ENCODE data around the gene NKD1. TPM values are rescaled to one million over a fixed set of nuclear protein-coding genes. Genes with fewer than 3 reads are reported as not detected.

NKD1 gene
- total and polyA plus RNA-seq, 7 donors, result under 0.01 to 18.0 (median 6.7) TPM

GRCh38 chr16:50622643-50623369 lies 74.6 kb downstream of the NKD1 start:
- no peaks in the 10 kb centered on the region for H3K9me3 ChIP-seq
- peaks cover 0 to 9% (median 0%) of the 10 kb centered on the region in 4 donors for H3K36me3 ChIP-seq
- no peaks in the 10 kb centered on the region for H3K27me3 ChIP-seq
- H3K4me3 ChIP-seq, result no peak overlapping the region
- TF ChIP-seq EP300 (IDR thresholded peaks at IDR 0.05), result no peak
- H3K4me1 ChIP-seq, result peaks cover 0 to 43% (median 41%) of the 10 kb centered on the region in 4 donors
- no peak overlapping the region for H3K27ac ChIP-seq
- no peak for DNase-seq
- intact Hi-C loops (cut with DNase I), result no loop called here
- WGBS, 2 donors, result 91 to 95% methylated on average over 16 of the region's 16 CpGs

- Histone ChIP-seq H3K36me3 (peaks cover 0 to 9% (median 2%) of the 10 kb centered on the region in 4 donors), H3K27ac (no peak overlapping the region), H3K27me3 (no peaks in the 10 kb centered on the region), H3K4me1 (peaks cover 0 to 33% (median 26%) of the 10 kb centered on the region in 4 donors), H3K4me3 (no peak overlapping the region), H3K9me3 (no peaks in the 10 kb centered on the region)
- 73 to 81% methylated on average over 8 of the region's 8 CpGs for WGBS, 2 donors
- TF ChIP-seq EP300 (IDR thresholded peaks at IDR 0.05) (no peak), POLR2AphosphoS5 (IDR thresholded peaks at IDR 0.05) (no peak), POLR2A (IDR thresholded peaks at IDR 0.05) (no peak)
- TF ChIP-seq, protein P1, sequence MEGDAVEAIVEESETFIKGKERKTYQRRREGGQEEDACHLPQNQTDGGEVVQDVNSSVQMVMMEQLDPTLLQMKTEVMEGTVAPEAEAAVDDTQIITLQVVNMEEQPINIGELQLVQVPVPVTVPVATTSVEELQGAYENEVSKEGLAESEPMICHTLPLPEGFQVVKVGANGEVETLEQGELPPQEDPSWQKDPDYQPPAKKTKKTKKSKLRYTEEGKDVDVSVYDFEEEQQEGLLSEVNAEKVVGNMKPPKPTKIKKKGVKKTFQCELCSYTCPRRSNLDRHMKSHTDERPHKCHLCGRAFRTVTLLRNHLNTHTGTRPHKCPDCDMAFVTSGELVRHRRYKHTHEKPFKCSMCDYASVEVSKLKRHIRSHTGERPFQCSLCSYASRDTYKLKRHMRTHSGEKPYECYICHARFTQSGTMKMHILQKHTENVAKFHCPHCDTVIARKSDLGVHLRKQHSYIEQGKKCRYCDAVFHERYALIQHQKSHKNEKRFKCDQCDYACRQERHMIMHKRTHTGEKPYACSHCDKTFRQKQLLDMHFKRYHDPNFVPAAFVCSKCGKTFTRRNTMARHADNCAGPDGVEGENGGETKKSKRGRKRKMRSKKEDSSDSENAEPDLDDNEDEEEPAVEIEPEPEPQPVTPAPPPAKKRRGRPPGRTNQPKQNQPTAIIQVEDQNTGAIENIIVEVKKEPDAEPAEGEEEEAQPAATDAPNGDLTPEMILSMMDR (IDR thresholded peaks at IDR 0.05), result no peak
- intact Hi-C loops (cut with DNase I), result no loop called here
- no peak for DNase-seq
Measured at GRCh38 chr16:50624449-50624970, 76.3 kb downstream of the NKD1 start.

DNA sequence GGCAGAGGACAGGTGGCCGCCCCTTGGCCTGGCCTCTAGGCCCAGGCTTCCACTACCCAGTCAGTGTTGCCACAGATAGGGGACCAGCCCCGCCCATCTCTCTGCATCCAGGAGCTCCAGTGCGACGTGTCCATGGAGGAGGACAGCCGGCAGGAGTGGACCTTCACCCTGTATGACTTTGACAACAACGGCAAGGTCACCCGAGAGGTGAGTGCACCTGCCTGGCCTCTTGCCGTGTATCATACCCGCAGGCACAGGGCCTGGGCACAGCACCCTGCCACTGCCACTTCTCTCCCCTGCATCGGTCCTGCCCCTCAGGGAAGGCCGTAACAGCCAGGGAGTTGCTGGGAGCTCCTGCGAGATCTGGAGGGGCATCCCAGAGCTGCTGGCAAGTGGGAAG lies 77.2 kb downstream of the NKD1 start:
- peaks cover 0 to 15% (median 5%) of the 10 kb centered on the region in 4 donors for H3K36me3 ChIP-seq
- peaks cover 0 to 28% (median 25%) of the 10 kb centered on the region in 4 donors for H3K4me1 ChIP-seq
- intact Hi-C loops (cut with DNase I), result loop anchor here (5.0 kb wide), 1 partner anchor 33 kb away; no protein-coding TSS in a partner anchor
- no peak for DNase-seq
- H3K4me3 ChIP-seq, result no peak overlapping the region
- H3K27ac ChIP-seq, result peak overlapping the region in 2 of 4 donors; percentile 9 to 63
- H3K9me3 ChIP-seq, result no peaks in the 10 kb centered on the region
- no peaks in the 10 kb centered on the region for H3K27me3 ChIP-seq
- TF ChIP-seq POLR2AphosphoS5 (IDR thresholded peaks at IDR 0.05) (no peak), EP300 (IDR thresholded peaks at IDR 0.05) (no peak)
- 95% methylated on average over 12 of the region's 12 CpGs for WGBS, 2 donors

DNA sequence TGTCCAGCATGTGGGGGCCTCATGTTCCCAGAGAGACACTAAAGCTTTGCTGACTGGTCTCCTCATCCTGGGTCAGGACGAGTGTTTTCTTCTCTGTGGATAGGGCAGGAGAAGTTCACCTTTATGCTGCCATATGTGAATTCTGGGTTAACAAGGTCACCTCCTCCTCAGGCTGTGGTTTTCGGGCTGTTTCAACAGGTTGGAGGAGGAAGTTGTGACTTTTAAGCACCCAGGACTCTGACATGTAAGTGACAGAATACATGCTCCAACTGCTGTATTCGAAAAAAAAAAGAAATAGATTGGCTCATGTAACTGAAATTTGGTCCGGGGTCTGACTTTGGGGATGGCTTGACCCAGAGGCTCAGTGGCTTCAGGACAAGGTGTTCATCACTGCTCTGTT lies 78.7 kb downstream of the NKD1 start:
- H3K27me3 ChIP-seq, result no peaks in the 10 kb centered on the region
- DNase-seq, result no peak
- 46 to 60% methylated on average over 4 of the region's 4 CpGs for WGBS, 2 donors
- H3K27ac ChIP-seq, result peak overlapping the region; percentile 46 to 64 (median 60)
- peaks cover 0 to 32% (median 26%) of the 10 kb centered on the region in 4 donors for H3K4me1 ChIP-seq
- H3K36me3 ChIP-seq, result peaks cover 0 to 29% (median 9%) of the 10 kb centered on the region in 4 donors
- no peak overlapping the region for H3K4me3 ChIP-seq
- intact Hi-C loops (cut with DNase I), result loop anchor here (1.0 to 5.0 kb wide), 3 partner anchors 35 to 254 kb away; partner anchors contain the start of gene NKD1
- H3K9me3 ChIP-seq, result no peaks in the 10 kb centered on the region
- no peak for TF ChIP-seq POLR2AphosphoS5 (IDR thresholded peaks at IDR 0.05)
- no peak for TF ChIP-seq EP300 (IDR thresholded peaks at IDR 0.05)
- no peak for TF ChIP-seq POLR2A (IDR thresholded peaks at IDR 0.05)
- TF ChIP-seq, protein P1 (IDR thresholded peaks at IDR 0.05), result no peak

GRCh38 chr16:50627419-50627818 lies 79.2 kb downstream of the NKD1 start:
- TF ChIP-seq EP300 (IDR thresholded peaks at IDR 0.05) (no peak), POLR2A (IDR thresholded peaks at IDR 0.05) (no peak), POLR2AphosphoS5 (IDR thresholded peaks at IDR 0.05) (peak; percentile 12 to 57 (median 44))
- TF ChIP-seq, protein P1 (IDR thresholded peaks at IDR 0.05), result peak; percentile 54 to 81 (median 66)
- Histone ChIP-seq H3K9me3 (no peaks in the 10 kb centered on the region), H3K4me1 (peaks cover 0 to 32% (median 26%) of the 10 kb centered on the region in 4 donors), H3K27ac (peak overlapping the region; percentile 46 to 64 (median 60)), H3K36me3 (peaks cover 0 to 35% (median 12%) of the 10 kb centered on the region in 4 donors), H3K27me3 (no peaks in the 10 kb centered on the region), H3K4me3 (no peak overlapping the region)
- 27 to 51% methylated on average over 10 of the region's 10 CpGs for WGBS, 2 donors
- intact Hi-C loops (cut with DNase I), result loop anchor here (1.0 to 5.0 kb wide), 3 partner anchors 35 to 255 kb away; partner anchors contain the start of gene NKD1
- DNase-seq, result peak; percentile 91

All from sigmoid colon (tissue), 7 donors.